GM13976 (cell line): Measurements from ENCODE around the gene NME4.

Experiments used
- DNase-seq: peaks from one replicate; pipeline ENCODE4 v3.0.0; 2012; ENCODE audit warnings: low spot score
- in situ Hi-C: fragments of 300-500 bp; cut with MboI; formaldehyde crosslinking; loops from one replicate; pipeline ENCODE4 v1.12.0; 2022; ENCODE audit warnings: low sequenced_read_pairs, mixed read lengths, inconsistent platforms; ENCODE audit not compliant: unreplicated experiment
- TF ChIP-seq, protein P1 (sequence below): IDR thresholded peaks from 2 replicates; pipeline ENCODE4 v1.5.1; 2012; ENCODE audit warnings: borderline replicate concordance, mild to moderate bottlenecking; ENCODE audit not compliant: insufficient read depth; ENCODE audit errors: extremely low read depth, missing control alignments, control extremely low read depth

The NME4 gene

DNA sequence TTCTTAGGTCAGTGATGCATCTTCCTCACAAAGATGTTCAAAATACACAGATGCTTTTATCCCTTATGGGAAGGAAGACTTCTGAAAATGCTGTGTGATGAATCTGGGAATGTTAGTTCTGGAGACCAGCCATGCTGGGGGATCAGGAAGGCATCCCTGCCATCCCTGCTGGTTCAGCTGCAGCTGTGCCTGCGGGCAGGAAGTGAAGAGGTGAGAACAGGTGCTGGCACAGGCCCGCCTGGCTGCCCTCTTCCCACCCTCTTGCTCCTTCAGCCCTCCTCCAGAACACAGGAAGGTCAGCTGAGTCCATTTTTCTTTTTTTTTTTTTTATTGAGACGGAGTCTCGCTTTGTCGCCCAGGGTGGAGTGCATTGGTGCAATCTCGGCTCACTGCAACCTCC lies 43.6 kb downstream of the NME4 start:
- TF ChIP-seq, protein P1, sequence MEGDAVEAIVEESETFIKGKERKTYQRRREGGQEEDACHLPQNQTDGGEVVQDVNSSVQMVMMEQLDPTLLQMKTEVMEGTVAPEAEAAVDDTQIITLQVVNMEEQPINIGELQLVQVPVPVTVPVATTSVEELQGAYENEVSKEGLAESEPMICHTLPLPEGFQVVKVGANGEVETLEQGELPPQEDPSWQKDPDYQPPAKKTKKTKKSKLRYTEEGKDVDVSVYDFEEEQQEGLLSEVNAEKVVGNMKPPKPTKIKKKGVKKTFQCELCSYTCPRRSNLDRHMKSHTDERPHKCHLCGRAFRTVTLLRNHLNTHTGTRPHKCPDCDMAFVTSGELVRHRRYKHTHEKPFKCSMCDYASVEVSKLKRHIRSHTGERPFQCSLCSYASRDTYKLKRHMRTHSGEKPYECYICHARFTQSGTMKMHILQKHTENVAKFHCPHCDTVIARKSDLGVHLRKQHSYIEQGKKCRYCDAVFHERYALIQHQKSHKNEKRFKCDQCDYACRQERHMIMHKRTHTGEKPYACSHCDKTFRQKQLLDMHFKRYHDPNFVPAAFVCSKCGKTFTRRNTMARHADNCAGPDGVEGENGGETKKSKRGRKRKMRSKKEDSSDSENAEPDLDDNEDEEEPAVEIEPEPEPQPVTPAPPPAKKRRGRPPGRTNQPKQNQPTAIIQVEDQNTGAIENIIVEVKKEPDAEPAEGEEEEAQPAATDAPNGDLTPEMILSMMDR, result no peak
- in situ Hi-C loops, result no loop called here
- DNase-seq, result no peak

DNA sequence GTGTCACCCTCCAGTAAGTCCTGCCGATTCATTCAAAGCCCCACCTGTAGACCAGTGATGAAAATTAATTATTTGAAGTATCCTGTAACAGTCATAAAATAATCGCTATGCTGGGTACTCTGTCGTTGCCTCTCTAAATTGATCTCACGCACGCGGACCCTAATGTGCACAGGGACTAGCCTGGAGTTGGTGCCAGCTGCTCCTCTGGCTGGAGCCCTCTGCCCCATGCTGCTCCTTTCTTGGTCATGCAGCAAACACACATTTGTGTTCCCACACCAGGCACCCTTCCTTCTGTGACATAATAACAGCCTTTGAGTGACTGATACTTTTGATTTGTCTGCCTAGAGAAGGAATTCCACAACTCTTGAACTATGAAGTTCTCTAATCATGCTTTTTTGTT lies 44.4 kb downstream of the NME4 start:
- DNase-seq, result no peak
- in situ Hi-C loops, result no loop called here
- TF ChIP-seq, protein P1, result no peak

DNA sequence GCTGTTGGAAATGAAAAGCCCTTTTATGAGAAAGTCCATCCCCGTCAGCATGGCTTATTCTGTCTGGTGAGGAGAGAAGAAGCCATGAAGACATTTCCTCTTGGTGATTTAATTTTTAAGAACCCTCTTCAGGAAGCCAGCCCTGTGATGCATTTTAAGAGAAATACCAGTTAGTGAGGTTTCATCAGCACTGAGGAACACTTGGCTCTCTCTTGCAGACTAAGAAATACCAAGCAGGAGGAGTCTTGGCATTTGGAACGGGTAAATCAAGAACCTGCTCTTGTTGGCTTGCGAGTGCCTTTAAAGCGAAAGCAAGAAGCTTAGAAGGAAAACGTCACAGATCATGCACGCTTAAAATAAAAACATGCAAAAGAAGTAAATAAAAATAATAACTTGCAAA lies 46.0 kb downstream of the NME4 start:
- DNase-seq, result no peak
- TF ChIP-seq, protein P1, result no peak
- in situ Hi-C loops, result no loop called here

DNA sequence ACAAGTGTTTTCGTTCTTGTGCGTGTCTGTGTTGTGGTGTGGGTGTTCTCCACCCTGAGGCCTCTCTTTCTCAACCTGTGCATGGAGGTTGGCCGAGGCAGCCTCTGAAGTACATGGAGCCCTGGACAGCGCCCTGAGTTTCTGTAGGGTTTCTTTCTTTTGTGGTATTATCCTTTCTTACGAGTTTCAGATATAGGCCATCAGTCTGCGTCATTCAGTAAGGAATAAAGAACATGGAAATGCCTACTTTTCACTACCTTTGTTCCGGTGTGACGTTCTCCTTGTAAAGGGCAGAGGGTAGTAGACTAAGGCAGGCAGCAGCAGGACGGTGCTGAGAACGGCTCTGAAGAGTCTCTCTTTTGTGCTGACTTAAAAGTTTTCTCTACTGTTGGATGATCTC lies 47.0 kb downstream of the NME4 start:
- TF ChIP-seq, protein P1, result no peak
- no peak for DNase-seq
- in situ Hi-C loops, result no loop called here

DNA sequence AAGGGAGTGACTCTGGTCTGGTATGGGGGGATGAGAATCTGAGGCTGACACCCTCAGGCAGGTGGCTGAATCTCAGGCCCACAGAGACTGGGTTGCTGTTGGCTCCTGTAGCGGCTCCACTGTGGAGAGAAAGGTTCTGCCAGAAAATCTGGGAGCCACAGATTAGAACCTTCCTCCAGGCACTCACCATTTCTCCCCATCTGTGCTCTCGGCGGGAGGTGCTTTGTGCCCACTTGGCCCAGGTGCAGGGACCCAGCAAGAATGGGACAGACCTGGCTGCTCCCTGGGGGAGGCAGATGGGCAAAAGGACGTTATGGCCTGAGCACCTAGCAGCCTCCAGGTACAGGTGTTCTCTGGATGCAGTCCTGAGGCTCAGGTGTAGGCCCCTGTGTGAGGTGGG lies 48.6 kb downstream of the NME4 start:
- DNase-seq, result no peak
- in situ Hi-C loops, result no loop called here
- TF ChIP-seq, protein P1, result no peak
